HTR-8/SVneo (cell line): Measurements from ENCODE around the gene PHF21A.
"Not testable (repeated sequence)": the region's sequence is repeated elsewhere in the genome, so short reads cannot be mapped to it uniquely, and the experiment has no call there.

Experiments used
- DNase-seq: peaks from one replicate; pipeline ENCODE4 v3.0.0; 2011; ENCODE audit warnings: low spot score, mixed read lengths; ENCODE audit not compliant: insufficient read length
- FAIRE-seq: peaks from 2 replicates; lab custom pipeline; 2011; peaks lifted over from hg19 to GRCh38; lab: Jason Lieb, UNC

PHF21A gene

DNA sequence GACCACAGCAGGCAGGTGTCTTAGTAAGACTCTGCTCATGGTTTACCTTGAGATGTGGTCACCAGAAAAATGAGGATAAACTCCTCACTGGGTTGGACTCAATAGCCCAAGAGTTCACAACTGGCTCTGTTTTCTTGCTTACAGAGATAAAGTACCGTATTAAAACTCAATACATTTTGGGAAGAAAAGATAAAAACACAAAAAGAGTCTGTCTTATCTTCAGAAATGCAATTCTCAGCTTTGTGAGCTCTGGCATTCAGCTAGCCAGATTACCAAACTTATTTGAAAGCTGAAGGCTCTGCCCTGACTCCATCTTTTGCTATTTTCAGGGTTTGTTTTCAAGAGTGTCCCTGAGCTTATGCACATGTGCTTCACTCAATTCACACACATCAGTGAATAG is 75.4 kb downstream of the PHF21A start:
- FAIRE-seq = no peak
- no peak for DNase-seq

GRCh38 chr11:46044601-46045000 is 76.7 kb downstream of the PHF21A start:
- FAIRE-seq = no peak
- no peak for DNase-seq

DNA sequence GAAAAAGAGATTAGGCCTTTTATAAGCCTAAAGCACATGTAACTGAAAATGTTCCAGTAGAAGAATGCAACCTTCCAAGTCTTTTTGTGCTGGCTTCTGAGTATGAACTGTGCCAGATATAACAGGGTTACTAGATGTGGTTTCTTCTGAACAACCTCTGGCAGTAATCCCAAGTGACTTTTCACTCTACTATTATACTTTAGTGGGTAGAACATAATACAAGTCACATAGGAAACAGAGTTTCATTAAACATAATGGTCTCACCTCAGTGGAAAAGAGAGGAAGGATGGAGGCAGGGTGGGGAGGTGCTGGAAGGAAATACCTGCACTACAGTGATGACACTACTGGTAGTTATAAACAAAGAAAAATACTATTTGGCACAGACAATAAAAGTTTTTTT is 81.3 kb downstream of the PHF21A start:
- DNase-seq (no peak), FAIRE-seq (no peak)

- FAIRE-seq (no peak), DNase-seq (no peak)
Observed at GRCh38 chr11:46038529-46038928, 82.7 kb downstream of the PHF21A start.

DNA sequence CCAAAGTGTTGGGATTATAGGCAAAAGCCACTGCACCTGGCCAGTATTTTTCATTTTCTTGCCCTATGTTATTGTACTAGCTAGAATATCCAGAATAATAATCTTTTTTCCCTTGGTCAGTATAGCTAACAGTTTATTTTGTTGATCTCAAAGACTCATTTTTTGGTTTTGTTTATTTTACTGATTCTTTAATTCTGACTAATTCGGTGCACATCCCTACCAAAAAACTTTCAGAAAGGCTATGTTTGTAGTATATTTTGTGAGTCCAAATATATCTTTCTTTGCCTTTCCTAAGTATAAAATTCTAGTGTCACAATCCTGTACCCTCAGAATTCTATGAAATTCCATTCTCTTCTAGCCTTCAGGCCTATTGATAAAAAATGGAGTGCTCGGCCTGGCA is 84.3 kb downstream of the PHF21A start:
- FAIRE-seq = no peak
- no peak for DNase-seq

GRCh38 chr11:46036009-46036408 is 85.2 kb downstream of the PHF21A start:
- DNase-seq = no peak
- FAIRE-seq = no peak

- no peak for FAIRE-seq
- no peak for DNase-seq
Observed at GRCh38 chr11:46034041-46034440, 87.2 kb downstream of the PHF21A start.

GRCh38 chr11:46026606-46027293 is 94.5 kb downstream of the PHF21A start:
- FAIRE-seq (no peak), DNase-seq (no peak)

GRCh38 chr11:46020084-46020599 is 101.1 kb downstream of the PHF21A start:
- no peak for FAIRE-seq

GRCh38 chr11:46018651-46019050 is 102.6 kb downstream of the PHF21A start:
- FAIRE-seq = no peak
- DNase-seq = no peak

More at GRCh38 chr11:46020084-46020599, 101.1 kb downstream of the PHF21A start:
- no peak for DNase-seq

DNA sequence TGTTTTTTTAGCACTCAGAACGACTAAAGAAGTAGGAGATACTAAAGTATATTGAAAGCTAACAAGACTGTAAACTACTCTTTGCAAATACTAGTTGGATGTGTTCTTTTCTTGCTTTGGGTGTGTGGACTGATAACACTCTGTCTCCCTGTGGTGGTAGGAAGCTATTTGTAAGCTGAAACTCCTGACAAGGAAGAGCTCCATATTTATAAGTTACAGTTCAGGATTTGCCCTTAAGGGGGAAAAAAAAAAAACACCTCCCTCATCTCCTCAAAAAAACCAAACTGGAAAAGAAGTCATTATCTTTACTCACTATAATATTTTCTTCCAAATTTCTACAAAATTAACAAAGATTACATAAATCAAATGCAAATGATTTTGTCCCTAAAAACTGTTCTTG is 103.9 kb downstream of the PHF21A start:
- DNase-seq = no peak

DNA sequence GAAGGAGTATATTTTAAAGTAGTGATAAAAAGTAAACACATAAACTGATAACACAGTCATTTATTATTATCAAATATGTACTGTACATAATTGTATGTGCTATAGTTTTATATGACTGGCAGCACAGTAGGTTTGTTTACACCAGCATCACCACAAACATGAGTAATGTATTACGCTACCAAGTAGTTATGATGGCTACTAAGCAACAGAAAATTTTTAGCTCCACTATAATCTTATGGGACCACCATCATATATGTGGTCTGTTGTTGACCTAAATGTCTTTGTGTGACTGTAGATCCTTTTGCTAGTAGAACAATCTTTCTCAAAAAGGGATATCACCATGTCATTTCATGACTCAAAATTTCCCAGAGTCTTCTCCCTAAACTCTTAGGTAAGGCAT is 105.3 kb downstream of the PHF21A start:
- no peak for DNase-seq
- no peak for FAIRE-seq

More for the DNA sequence above, 103.9 kb downstream of the PHF21A start:
- FAIRE-seq = no peak

DNA sequence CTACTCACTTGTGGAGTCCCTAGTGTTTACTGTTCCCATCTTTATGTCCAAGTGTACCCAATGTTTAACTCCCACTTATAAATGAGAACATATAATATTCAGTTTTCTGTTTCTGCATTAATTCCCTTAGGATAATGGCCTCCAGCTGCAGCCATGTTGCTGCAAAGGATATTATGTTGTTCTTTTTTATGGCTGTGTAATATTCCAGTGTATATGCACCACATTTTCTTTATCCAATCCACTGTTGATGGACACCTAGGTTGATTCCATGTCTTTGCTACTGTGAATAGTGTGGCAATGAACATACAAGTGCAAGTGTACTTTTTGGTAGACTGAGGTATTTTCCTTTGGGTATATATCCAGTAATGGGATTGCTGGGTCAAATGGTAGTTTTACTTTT is 107.1 kb downstream of the PHF21A start:
- DNase-seq, FAIRE-seq: not testable (repeated sequence)

- DNase-seq (no peak), FAIRE-seq (no peak)
Observed at GRCh38 chr11:46012185-46012584, 109.1 kb downstream of the PHF21A start.

GRCh38 chr11:46010100-46010499 is 111.2 kb downstream of the PHF21A start:
- no peak for DNase-seq
- no peak for FAIRE-seq

DNA sequence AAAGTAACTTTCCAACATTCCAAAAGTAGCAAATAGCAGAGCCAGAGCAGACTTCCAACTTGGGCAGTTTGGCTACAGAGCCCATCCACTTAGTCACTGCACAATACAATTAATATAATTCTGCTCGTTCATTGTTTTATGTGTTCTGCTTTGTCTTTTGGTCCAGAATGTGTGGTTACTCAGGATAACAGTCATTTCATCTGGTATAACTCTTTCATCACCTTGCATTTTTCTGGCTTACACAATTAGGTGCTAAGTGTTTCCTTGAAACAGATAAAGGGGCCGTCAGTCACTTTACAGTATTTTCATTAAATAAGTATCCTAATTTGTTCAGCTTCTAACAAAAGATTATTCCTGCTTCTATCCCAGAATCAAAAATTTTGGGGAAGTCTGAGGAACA is 111.6 kb downstream of the PHF21A start:
- DNase-seq = no peak
- FAIRE-seq = no peak

DNA sequence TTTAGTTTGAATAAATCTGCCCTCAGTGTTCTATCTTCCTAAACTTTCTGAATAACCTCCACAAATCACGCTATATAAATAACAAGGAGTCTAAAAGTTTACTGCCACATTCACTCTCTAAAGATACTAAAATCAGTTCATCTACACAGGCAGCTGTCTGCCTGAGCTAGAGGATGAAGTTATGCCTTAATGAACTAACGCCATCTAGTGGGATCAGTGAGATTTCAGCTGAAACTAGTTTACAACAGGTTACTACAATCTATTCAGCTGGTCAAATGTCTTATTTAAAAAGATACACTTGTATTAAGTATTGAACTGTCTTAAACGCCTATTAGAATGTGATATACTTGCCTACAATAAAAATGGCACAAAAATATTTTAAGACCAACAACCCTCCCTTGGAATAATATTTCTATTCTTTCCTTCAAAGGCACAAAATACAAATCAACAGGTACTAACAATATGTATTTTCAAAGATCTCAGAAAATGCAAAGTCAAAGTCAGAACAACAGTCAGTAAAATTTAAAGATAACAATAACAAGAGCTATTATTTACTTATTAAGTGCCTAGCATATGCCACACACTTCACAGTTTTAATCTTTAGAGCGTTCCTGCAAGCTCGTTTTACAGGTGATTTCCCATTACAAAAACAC is 114.7 kb downstream of the PHF21A start:
- FAIRE-seq = no peak
- peak; percentile 76 for DNase-seq

GRCh38 chr11:46003572-46003971 is 117.7 kb downstream of the PHF21A start:
- FAIRE-seq (no peak), DNase-seq (no peak)

GRCh38 chr11:46002189-46002588 is 119.1 kb downstream of the PHF21A start:
- DNase-seq (no peak), FAIRE-seq (no peak)

DNA sequence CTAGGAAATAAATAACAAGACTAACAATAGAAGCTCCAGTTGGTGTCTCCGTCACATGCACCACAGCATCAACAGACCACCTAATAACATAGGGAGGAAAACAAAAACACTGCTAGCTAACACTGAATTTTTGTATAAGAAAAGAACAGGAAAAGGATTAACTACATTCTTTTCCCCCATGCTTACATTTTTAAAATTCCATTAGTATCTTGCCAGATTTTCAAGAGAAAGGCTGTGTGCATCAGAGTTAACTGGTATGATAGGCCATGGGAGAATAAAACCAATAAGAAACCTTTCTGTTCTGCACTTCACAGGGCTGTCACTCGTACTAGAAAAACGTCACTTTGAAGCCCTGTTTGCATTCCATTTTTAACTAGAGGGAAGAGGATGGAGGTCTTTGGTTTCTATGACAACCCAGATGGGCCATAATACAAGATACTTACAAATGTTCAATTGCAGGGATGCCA is 119.8 kb downstream of the PHF21A start:
- no peak for DNase-seq
- no peak for FAIRE-seq

GRCh38 chr11:45997599-45997998 is 123.7 kb downstream of the PHF21A start:
- no peak for FAIRE-seq
- DNase-seq = no peak

DNA sequence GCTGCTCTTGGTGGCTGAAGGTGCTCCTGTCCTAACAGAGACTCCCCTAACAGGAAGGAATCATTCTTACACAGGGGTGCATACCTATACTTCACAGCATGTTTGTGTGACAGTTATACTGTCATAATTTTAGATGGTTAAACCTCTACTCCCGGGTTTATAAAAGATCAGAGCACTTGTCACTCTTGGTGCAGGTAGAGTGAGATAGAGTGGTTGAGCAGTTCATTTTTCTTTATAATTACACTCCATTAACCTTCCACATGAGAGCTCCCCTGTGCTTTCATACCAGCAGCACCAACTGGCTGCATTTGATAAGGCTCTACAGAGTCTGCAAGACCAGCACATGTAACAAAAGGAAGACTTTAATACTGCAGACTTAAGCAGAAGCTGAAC is 125.9 kb downstream of the PHF21A start:
- no peak for FAIRE-seq
- DNase-seq = no peak
